HG03139 (cell line): Measurements from ENCODE around the gene DMBT1.

Experiments used
- ATAC-seq: cut with Tn5 transposase; IDR thresholded peaks from one replicate; pipeline ENCODE4 v1.9.1; 2021; ENCODE audit not compliant: unreplicated experiment

The DMBT1 gene

DNA sequence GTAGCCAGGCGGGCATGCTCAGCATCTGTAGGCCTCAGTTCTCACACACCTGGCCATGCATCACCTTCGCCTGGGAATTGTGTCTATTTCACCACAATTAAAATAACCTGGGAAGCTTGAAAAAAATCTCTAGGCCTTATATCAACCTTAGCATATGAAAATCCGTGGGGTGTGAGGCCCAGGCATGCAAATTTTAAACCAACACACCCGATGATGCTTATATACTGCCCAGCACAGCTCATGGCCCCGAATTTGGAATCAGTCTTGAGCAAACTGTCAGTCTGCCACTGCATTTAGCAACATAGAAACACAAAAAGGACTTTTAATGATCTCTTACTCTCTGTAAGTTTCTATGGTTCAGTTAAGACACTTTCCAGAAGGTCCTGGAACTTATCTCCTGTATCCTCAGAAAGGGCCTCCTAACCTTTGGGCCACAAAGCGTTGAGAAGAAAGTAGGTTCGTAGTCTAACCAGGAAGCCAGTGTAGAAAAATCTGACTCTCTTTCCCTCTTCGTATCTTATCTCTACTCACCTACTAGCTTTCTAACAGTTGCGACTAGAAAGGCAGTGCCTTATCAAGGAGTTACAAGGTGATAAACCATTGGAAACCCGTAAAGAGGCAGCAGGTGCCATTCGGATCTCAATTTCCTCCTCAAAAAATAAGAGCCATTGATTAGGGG is 12.0 kb upstream of the DMBT1 start:
- ATAC-seq = no peak

DNA sequence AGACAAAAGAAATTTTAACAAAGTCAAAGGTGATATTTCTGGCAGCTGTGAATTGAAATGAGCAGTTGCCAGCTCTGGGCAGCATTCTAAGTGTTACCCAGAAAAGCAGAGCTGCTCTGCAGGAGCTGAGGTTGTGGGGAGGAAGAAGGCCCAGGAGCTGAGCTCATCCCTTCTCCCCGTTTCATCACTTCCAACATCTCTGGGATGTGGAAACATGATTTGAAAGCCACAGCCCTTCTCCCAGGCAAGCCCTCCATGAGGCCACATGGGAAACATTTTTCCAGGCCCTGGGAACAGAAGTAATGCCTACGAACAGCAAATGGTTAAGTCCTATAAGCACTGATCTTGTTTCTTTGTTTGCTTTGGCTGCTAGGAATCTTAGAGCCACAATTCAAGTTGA is 10.9 kb upstream of the DMBT1 start:
- ATAC-seq = no peak

DNA sequence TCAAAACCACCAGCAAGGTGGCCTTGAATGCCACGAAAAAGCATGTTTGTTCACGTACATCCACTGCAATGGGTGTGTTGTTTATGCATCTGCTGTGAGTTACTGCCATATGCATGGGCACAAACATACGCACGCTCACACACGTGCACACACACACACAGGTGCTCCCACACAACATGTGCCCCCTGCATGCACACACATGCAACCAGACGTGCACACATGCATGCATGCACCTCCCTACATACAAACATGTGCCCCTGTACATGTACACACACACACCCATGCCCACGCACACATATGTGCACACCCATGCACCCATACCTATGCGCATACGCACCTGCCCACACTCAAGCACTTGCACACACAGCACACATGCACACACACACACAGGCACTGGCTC is 10.1 kb upstream of the DMBT1 start:
- ATAC-seq = no peak

DNA sequence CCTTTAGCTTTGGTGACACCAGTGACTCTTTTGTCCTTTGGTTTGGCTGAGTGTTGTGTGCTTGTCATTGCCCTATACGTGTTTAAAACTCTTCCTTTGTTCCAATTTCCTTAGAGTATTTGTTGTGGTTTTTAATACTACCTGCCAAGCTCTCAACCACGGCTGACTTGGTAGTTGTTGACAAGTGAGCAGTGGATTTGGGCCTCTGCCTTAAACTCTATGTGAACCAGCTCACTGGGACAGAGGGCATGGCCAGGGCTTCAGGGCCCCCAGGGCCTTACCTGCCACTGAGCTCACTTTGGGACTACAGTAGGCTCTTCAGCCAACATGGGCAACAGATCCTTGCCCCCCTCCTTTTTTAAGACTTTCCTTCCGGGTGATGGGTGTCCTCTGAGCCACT is 9.6 kb upstream of the DMBT1 start:
- ATAC-seq = no peak

DNA sequence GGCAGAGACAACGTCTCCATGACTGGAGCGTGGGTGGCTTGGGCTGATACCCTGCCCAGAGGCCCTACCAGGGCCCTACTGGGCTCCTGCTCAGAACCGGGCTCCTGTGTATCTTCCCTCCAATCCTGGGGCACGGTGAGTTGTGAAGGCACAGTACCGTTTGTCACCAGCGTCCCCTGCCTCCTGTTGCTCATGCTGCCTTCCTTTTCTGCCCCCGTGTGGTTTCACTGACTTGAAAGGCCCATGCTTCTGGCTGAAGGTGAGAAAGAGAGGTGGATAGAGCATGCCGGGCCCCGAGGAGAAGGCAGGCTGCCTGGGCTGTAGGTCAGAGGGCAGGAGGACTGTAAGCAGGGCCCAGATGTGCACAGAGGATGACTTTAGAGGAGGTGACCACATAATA is 9.1 kb upstream of the DMBT1 start:
- no peak for ATAC-seq

DNA sequence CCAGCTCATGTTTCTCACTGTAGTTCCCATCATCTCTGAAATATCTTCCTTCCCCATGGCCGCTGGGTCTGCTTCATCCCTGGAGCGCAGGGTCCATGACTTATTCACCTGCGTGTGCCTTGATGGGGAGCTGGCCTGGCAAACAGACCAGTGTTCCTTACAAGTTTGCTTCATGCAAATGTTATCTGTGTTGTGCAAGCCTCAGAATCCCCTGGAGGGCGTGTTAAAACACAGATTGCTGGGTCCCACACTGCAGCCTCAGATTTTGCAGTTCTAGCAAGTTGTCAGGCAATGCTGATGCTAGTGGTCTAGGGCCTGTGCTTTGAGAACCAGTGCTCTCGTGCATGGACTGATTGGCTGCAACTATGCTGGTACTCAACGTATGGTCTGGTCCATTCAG is 7.2 kb upstream of the DMBT1 start:
- no peak for ATAC-seq

DNA sequence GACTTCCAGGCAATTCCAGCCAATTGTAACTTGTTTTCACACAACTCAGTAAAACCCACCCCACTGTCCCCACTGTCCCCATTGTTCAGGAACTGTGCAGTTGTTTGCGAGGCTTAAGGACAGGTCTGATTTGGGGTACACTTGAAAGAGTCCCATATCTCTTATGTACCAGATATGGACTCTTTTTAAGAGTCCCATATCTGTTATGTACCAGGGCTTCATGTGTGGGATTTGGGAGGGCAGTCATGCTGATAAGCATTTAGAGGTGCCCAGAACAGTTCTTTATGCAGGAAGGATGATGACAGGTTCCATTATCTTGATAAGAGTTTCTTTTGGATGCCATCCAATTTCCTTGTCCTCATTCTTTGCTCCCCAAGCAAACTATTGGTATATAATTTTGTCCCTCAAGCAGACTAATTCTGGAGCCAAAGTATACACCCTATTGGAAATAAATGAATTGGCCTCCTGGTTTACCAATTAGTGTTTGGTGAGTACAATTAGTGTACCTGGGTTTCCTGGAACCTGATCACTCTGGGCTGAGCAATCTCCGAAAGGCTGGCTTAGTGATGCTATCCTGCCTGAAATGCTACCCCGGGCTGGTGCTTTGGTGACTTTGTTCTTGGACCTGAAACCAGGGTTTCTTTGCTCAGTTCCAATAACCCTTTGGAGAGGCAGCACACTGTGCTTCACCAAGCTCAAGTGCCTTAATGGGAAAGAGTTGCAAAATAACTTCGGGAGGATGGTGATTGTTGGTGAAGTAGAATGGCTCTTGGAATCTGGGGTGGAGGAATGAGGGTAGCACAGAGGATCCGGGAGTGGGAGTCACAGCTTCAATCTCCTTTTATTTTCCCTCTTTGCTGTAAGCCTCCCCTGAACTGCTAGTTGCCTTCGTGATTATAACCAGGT is 6.2 kb upstream of the DMBT1 start:
- ATAC-seq = no peak

DNA sequence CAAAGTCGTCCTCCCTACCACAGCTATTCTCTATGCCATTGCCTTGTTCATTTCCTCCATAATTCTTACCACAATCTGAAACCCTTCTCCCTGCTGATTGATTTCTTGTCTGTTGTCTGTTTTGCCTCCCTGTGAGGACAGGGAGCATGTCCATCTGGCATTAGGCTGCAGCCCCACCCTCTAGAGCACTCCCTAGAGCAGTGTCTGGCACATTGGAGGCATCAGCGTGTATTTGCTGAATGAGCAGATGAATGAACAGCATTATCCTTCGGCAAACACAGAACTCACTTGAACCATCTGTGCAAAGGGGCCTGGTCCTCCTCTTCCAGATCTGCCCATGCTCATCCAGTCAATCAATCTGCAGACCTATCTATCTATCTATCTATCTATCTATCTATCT is 5.1 kb upstream of the DMBT1 start:
- no peak for ATAC-seq

DNA sequence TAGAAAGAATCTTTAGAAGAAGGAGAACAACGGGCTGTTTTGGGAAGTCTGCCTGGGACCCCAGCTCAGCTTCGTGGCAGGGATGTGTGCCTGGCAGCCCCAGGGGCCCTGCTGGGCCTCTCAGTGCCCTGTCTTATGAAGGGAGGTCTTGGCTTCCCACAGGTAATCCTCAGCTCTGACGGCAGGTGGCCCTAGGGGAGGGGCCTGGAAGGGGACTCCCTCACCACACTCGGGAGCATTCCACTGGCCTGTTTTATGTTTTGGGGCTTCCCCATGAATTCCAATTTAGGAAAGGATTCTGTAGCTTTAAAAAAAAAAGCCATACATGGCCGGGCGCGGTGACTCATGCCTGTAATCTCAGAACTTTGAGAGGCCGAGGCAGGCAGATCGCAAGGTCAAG is 3.0 kb upstream of the DMBT1 start:
- no peak for ATAC-seq

DNA sequence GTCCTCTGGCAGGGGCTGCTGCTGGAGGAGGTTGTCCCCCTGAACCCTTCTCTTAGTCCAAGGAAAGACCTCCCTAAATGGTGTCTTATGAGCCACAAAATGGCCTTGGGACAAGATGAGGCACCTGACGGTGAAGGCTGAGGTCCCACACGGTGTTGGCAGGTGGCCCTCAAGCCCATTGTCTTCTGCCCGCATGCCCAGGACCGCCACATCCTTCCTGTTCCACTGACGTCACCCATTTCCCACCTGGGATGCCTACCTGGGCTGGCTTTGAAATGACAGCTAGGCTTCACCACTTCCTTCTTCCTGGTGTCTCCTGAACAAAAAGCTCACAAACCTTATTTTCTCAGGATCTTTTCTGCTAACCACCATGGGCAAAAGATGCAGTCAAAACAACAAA is 2.1 kb upstream of the DMBT1 start:
- ATAC-seq = no peak

DNA sequence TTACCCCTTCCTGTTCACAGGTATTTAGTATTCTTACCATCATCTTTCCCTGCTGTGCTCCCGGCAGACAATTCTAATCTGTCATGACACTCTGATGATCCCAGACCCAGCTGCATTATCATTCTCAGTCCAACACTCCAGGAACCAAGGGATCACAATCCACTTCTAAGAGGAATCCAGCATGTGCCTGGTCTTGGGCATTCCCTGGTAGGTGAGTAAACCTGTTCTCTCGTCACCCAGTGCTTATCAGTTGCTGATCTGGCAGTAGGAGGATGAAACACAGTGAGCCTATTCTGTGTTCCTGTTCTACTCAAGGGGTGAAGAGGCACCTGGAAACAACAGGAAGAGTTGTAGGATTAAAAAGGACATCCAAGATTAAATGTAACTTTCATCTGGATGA is 1.3 kb upstream of the DMBT1 start:
- no peak for ATAC-seq

DNA sequence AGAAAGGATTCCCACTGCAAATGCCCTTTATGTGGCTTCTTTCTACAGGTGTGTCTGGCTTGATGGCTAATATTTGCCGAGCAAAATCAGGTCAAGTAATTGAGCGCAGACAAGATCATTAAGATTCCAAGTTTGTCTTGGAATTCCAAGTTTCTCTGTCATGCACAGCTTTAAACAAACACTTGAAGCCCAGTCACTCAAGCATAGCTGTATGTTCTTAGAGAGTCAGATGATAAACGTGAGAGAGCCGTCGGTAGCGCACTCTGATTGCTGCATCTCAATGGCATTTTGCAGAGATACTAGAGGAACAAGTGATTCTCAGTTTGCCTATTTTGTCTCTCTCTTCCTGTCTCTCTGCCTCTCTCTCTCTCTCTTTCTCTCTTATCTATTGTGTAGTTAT is 658 bp downstream of the DMBT1 start:
- no peak for ATAC-seq

DNA sequence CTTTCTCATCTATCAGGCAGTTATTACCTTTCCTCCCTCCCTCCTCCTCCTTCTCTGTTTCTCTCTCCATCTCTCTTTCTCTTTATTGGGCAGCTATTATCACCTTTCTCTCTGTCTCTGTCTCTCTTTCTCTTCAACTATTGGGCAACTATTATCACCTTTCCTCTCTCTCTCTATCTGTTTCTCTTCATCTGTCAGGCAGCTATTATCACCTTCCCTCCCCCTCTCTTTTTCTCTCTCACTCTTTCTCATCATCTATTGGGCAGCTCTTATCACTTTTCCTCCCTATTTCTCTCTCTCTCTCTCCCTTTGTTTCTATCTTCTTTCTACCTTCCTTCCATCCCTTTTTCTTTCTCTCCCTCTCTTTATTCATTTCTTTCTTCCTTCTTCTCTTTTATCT is 1.2 kb downstream of the DMBT1 start:
- no peak for ATAC-seq

DNA sequence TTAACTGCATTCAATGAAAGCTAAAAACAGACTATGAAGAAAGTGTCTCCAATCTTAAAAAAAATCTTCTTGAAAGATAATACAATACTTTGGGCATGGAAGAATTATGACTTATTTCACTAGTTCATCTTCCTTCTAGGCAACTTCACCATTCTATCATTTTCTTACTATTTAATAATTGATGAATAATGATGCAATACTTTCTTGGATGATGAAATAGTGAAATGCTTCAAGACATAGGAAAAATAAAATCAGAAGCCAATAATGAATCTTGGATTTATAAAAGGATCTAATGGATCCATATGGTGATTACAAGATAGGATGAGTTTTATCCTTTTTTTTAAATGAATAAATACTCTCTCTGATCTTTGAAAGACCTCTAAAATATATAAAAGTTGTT is 4.4 kb downstream of the DMBT1 start:
- no peak for ATAC-seq

DNA sequence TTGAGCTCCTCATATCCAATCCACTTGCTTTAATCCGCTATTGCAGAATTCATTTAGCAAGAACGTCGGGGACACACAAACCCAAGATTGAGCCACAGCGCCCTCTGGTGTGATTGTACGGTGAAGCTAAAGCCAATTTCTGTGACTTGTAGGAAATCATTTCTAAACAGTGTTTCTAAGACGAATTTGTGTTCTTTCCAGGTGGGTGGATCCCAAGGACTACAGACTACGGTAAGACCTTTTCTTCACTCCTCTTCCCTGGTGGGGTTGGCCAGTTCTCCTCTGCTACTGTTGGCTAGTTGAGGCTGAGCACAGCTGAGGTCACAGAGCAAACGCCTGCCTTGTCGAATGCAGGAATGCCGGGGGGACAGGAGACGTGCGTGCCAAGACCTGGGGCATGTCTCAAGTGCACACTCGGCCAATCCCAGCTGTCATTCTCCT is 5.2 kb downstream of the DMBT1 start:
- ATAC-seq = no peak

DNA sequence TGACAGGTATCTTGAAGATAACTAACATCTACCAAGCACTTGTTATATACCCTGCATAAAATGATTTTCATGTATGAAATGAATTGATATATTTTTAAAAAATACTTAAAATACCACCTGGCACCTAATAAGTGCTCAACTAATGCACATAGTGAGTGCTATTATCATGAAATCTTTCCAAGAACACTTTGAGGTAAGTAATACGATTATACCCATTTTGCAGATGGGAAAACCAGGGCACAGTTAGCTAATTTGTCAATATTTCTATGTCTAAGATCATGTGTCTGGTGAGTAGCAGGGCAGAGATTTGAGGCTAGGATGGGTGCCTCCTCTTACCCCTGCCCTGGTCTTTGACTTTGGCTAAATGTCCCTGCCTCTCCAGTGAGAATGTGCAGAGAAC is 6.1 kb downstream of the DMBT1 start:
- ATAC-seq = no peak

DNA sequence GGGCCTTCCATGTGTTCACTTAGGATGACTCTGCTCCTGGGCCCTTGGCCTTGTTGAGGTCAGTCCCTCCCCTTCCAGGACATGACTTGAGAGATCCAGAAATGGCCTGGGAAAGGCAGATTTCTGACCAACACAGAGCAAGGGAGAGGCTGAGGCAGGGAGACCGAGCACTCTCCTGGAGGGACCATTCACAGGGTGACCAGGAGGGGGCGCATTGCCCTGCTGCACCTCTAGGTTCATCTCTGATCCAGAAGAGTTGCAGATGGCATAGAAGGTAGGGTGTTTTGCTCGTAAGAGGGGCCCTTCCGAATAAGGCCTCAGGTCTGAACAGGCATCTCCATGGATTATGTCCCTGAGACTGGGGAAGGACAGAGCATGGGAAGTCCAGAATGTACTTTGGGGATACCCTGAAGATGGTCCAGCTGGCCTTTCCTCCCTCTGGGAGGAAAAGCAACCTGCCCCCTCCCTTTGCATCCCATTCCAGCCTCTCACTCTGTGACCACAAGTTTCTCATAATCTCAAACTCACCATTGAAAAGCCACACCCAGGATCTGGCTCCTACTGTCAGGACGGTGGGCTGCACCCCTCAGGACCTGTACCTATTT is 6.6 kb downstream of the DMBT1 start:
- no peak for ATAC-seq

DNA sequence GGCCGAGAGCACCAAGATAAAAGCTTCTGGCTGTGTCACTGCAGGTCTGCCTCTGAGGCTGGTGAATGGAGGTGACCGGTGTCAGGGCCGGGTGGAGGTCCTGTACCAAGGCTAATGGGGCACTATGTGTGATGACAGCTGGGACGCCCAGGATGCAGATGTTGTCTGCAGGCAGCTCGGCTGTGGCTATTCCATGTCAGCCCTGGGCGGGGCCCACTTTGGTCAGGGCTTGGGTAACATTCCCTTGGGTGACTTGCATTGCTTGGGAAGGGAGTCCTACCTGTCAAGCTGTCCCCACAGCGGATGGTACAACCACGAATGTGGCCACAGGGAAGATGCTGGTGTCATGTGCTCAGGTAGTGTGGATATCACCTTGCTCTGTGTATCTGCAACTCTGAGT is 8.0 kb downstream of the DMBT1 start:
- no peak for ATAC-seq

DNA sequence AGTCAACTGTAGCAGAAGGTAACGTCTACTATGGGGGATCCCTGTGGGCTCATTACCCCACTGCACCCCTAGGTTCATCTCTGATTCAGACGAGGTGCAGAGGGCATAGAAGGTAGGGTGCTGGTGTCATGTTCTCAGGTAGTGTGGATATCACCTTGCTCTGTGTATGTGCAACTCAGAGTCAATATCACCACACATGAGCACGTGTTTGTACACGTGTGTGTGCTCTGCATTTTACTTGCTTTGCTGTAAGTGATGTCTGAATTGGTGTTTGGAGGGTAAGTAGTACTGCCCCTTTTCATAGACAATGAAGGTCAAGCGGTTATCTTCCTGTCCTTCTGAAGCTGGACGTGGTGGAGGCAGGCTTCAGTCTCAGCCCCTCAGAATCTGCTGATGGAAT is 10.4 kb downstream of the DMBT1 start:
- ATAC-seq = no peak

DNA sequence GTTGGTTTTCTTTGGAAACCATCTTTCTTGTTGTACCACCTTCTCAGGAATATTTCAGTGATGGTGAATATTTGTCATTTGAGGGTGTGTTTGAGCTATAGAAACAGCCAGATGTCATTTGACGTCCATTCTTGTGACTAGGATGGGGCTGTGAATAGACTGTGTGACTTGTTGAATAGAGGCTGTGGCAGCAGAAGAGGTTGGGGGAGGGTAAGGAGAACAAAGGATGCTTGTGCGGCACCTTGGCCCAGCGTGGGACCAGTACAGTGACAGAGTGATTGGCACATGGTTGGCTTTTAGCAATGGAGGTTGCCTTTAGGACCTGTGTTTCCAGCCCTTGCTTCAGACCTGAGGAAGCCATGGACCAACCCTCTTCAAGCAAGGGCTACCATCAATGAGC is 11.3 kb downstream of the DMBT1 start:
- ATAC-seq = no peak

DNA sequence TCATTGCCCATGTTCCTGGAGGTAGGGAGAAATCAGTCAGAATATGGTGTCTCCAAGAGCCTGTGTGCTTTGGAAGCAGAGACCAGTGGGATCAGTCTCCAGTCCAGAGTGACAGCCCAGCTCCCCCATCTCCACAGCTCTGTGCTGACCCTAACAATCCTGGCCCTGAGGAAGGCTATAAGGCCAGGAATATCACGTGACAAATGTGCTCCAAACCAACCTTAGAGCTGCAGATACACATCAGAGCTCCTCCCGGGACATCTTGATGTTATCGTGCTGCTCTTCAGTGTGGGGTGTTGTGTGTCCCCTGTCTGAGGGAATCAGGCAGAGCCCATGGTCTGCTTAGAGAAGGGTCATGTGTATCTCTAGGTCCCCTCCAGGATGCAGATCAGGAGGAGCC is 15.2 kb downstream of the DMBT1 start:
- no peak for ATAC-seq

DNA sequence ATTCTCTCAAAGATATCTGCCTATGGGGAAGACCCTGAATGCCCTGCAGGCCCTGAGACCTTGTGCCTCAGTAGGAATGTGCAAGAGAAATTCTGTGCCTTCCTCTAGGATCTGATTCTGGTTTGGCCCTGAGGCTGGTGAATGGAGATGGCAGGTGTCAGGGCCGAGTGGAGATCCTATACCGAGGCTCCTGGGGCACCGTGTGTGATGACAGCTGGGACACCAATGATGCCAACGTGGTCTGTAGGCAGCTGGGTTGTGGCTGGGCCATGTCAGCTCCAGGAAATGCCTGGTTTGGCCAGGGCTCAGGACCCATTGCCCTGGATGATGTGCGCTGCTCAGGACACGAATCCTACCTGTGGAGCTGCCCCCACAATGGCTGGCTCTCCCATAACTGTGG is 15.7 kb downstream of the DMBT1 start:
- no peak for ATAC-seq
